ENCODE data around the gene TIFAB. TPM values are rescaled to one million over a fixed set of nuclear protein-coding genes. Genes with fewer than 3 reads are reported as not detected.
A peak's percentile ranks its signal among the peaks of the same experiment; 100 is the strongest.

The TIFAB gene
- total and polyA plus RNA-seq, 2 experiments from 2014 or later = not detected

- H3K27ac Mint-ChIP-seq = no peak overlapping the region
- Histone ChIP-seq H3K27me3 (ENCODE audit: insufficient read depth) (peaks cover 100% of the 10 kb centered on the region), H3K4me3 (no peak overlapping the region), H3K4me1 (ENCODE audit: insufficient read depth) (peaks cover 48% of the 10 kb centered on the region), H3F3A (replicated peaks; ENCODE audit: low read depth) (peaks cover 9% of the 10 kb centered on the region; the same call in 1 of the 2 replicates), H3K4me2 (no peak overlapping the region), H2AFZ (no peak overlapping the region), H4K20me1 (replicated peaks; ENCODE audit: insufficient read depth) (peaks cover 28% of the 10 kb centered on the region), H3K79me2 (replicated peaks; ENCODE audit: insufficient read depth) (no peaks in the 10 kb centered on the region), H3K27ac (ENCODE audit: low read depth) (no peak overlapping the region), H3K9me2 (ENCODE audit: insufficient read depth) (no peaks in the 10 kb centered on the region), H3K36me3 (ENCODE audit: insufficient read depth) (no peaks in the 10 kb centered on the region)
- no peak overlapping the region for H3K4me3 Mint-ChIP-seq
- H3K27me3 Mint-ChIP-seq (ENCODE audit: insufficient read depth, low read depth, poor library complexity) = peaks cover 80% of the 10 kb centered on the region
- ATAC-seq (no peak), DNase-seq (ENCODE audit: low spot score) (no peak)
- H3K36me3 Mint-ChIP-seq (ENCODE audit: low read depth) = no peaks in the 10 kb centered on the region
- H3K4me1 Mint-ChIP-seq = peaks cover 40% of the 10 kb centered on the region
- TF ChIP-seq REST (IDR thresholded peaks at IDR 0.05; ENCODE audit: unreplicated experiment) (no peak), CREB1 (CRISPR knock-in tag; IDR thresholded peaks at IDR 0.05; ENCODE audit: low read depth) (no peak), NANOG (IDR thresholded peaks at IDR 0.05; ENCODE audit: borderline replicate concordance) (no peak), CTCF (conservative IDR thresholded peaks at IDR 0.05; ENCODE audit: low read depth in 2 of 2) (no peak), STAT1 (IDR thresholded peaks at IDR 0.05; ENCODE audit: unreplicated experiment) (no peak), EZH2 (IDR thresholded peaks at IDR 0.05; ENCODE audit: low read depth, unreplicated experiment) (no peak), ZNF331 (CRISPR knock-in tag; IDR thresholded peaks at IDR 0.05; ENCODE audit: low read depth) (no peak)
- H3K9me3 Mint-ChIP-seq = peaks cover 5% of the 10 kb centered on the region; the same call in 2 of the 3 replicates
Observed at GRCh38 chr5:135486131-135487036, 34.2 kb upstream of the TIFAB start.

GRCh38 chr5:135484674-135485086, 32.5 kb upstream of the TIFAB start:
- no peak overlapping the region for H3K27ac Mint-ChIP-seq
- Histone ChIP-seq H3K27me3 (ENCODE audit: insufficient read depth) (peaks cover 97% of the 10 kb centered on the region), H3K9me2 (ENCODE audit: insufficient read depth) (no peaks in the 10 kb centered on the region), H4K20me1 (replicated peaks; ENCODE audit: insufficient read depth) (peaks cover 28% of the 10 kb centered on the region), H3K27ac (ENCODE audit: low read depth) (no peak overlapping the region), H3K4me2 (peak overlapping the region; percentile 48; the same call in 1 of the 2 replicates), H2AFZ (no peak overlapping the region), H3K4me3 (no peak overlapping the region), H3K36me3 (ENCODE audit: insufficient read depth) (no peaks in the 10 kb centered on the region), H3K79me2 (replicated peaks; ENCODE audit: insufficient read depth) (no peaks in the 10 kb centered on the region), H3F3A (replicated peaks; ENCODE audit: low read depth) (peaks cover 4% of the 10 kb centered on the region; the same call in 1 of the 2 replicates), H3K4me1 (ENCODE audit: insufficient read depth) (peaks cover 33% of the 10 kb centered on the region)
- ATAC-seq (peak; percentile 17), DNase-seq (ENCODE audit: low spot score) (no peak)
- peaks cover 28% of the 10 kb centered on the region for H3K4me1 Mint-ChIP-seq
- H3K9me3 Mint-ChIP-seq = peaks cover 5% of the 10 kb centered on the region; the same call in 2 of the 3 replicates
- H3K4me3 Mint-ChIP-seq = no peak overlapping the region
- no peaks in the 10 kb centered on the region for H3K36me3 Mint-ChIP-seq (ENCODE audit: low read depth)
- H3K27me3 Mint-ChIP-seq (ENCODE audit: insufficient read depth, low read depth, poor library complexity) = peaks cover 65% of the 10 kb centered on the region
- TF ChIP-seq POLR2AphosphoS5 (IDR thresholded peaks at IDR 0.05; ENCODE audit: low read depth) (no peak), ZNF114 (CRISPR knock-in tag; IDR thresholded peaks at IDR 0.05) (no peak), JUNB (IDR thresholded peaks at IDR 0.05; ENCODE audit: unreplicated experiment) (no peak), EZH2 (IDR thresholded peaks at IDR 0.05; ENCODE audit: low read depth, unreplicated experiment) (no peak), NANOG (IDR thresholded peaks at IDR 0.05; ENCODE audit: borderline replicate concordance) (no peak), EZH2phosphoT487 (IDR thresholded peaks at IDR 0.05; ENCODE audit: unreplicated experiment) (no peak), REST (IDR thresholded peaks at IDR 0.05; ENCODE audit: unreplicated experiment) (no peak), STAT1 (IDR thresholded peaks at IDR 0.05; ENCODE audit: unreplicated experiment) (no peak), ETS1 (IDR thresholded peaks at IDR 0.05) (no peak), ZNF331 (CRISPR knock-in tag; IDR thresholded peaks at IDR 0.05; ENCODE audit: low read depth) (no peak)

Measured in GM23338 (cell line).